ENCODE data around the gene ZNF564.

Gene ZNF564

DNA sequence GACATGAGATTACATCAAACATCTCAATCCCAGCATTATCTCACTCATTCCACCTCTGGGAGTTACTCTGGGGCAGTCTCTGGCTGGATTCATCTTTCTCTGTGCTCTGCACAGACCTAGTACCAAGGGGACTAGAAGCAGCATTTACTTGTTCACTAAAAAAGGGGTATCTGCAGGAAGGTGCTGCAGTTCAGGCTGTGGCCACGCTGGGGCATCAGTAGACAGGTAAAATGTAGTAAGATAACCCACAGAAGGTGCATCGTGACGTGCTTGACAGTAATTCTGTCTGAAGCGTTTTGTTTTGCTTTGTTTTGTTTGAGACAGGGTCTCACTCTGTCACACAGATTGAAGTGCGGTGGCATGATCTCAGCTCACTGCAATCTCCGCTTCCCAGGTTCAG, 29.3 kb downstream of the ZNF564 start (continued):
- no peak for TF ChIP-seq ARNTL (CRISPR knock-in tag; IDR thresholded peaks at IDR 0.05; ENCODE audit: borderline replicate concordance, low read depth)
- TF ChIP-seq, protein P1, sequence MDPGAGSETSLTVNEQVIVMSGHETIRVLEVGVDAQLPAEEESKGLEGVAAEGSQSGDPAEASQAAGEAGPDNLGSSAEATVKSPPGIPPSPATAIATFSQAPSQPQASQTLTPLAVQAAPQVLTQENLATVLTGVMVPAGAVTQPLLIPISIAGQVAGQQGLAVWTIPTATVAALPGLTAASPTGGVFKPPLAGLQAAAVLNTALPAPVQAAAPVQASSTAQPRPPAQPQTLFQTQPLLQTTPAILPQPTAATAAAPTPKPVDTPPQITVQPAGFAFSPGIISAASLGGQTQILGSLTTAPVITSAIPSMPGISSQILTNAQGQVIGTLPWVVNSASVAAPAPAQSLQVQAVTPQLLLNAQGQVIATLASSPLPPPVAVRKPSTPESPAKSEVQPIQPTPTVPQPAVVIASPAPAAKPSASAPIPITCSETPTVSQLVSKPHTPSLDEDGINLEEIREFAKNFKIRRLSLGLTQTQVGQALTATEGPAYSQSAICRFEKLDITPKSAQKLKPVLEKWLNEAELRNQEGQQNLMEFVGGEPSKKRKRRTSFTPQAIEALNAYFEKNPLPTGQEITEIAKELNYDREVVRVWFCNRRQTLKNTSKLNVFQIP (CRISPR knock-in tag; IDR thresholded peaks at IDR 0.05; ENCODE audit: borderline replicate concordance, low read depth), result no peak
- TF ChIP-seq RARB (CRISPR knock-in tag; IDR thresholded peaks at IDR 0.05), result no peak
- no peak for TF ChIP-seq ESRRG (CRISPR knock-in tag; IDR thresholded peaks at IDR 0.05)
- TF ChIP-seq ZNF565 (CRISPR knock-in tag; conservative IDR thresholded peaks at IDR 0.05; ENCODE audit: low read depth), result no peak
- TF ChIP-seq, protein P2, sequence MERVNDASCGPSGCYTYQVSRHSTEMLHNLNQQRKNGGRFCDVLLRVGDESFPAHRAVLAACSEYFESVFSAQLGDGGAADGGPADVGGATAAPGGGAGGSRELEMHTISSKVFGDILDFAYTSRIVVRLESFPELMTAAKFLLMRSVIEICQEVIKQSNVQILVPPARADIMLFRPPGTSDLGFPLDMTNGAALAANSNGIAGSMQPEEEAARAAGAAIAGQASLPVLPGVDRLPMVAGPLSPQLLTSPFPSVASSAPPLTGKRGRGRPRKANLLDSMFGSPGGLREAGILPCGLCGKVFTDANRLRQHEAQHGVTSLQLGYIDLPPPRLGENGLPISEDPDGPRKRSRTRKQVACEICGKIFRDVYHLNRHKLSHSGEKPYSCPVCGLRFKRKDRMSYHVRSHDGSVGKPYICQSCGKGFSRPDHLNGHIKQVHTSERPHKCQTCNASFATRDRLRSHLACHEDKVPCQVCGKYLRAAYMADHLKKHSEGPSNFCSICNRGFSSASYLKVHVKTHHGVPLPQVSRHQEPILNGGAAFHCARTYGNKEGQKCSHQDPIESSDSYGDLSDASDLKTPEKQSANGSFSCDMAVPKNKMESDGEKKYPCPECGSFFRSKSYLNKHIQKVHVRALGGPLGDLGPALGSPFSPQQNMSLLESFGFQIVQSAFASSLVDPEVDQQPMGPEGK (CRISPR knock-in tag; IDR thresholded peaks at IDR 0.05; ENCODE audit: borderline replicate concordance), result no peak
- no peak for TF ChIP-seq TCF4 (CRISPR knock-in tag; IDR thresholded peaks at IDR 0.05; ENCODE audit: borderline replicate concordance)
- TF ChIP-seq ISL1 (CRISPR knock-in tag; IDR thresholded peaks at IDR 0.05), result no peak

DNA sequence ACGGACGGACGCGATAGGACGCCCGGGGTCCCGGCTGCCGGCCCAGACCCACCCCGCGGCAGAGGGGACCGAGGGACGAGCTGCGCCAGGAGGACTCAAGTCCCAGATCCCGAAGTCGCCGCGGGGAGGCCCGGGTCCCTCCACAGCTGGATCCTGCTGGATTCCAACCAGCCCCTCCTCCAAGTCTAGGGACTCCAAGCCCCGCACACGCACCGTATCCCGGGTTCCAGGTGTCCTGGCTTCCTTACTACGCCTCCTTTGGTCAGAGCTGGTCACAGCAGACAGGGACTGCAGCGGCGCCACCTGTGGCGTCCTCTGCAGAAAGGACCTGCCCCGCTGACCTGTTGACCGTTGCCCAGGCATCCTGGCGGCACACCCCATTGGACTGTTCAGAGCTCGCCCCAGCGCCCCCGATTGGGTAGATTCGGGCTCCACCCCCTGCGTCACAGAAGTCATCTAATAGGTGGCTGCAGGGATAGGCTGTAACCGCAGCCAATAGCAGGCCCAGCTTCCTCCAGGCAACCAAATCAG, 37.7 kb downstream of the ZNF564 start:
- TF ChIP-seq ZNF565 (CRISPR knock-in tag; conservative IDR thresholded peaks at IDR 0.05; ENCODE audit: low read depth), result no peak
- TF ChIP-seq PPARA (CRISPR knock-in tag; IDR thresholded peaks at IDR 0.05; ENCODE audit: borderline replicate concordance), result no peak
- TF ChIP-seq, protein P2 (CRISPR knock-in tag; IDR thresholded peaks at IDR 0.05; ENCODE audit: borderline replicate concordance), result no peak
- TF ChIP-seq GLIS3 (CRISPR knock-in tag; IDR thresholded peaks at IDR 0.05), result no peak
- TF ChIP-seq TOX (CRISPR knock-in tag; IDR thresholded peaks at IDR 0.05; ENCODE audit: borderline replicate concordance), result no peak
- no peak for TF ChIP-seq ZFP3 (CRISPR knock-in tag; IDR thresholded peaks at IDR 0.05)
- no peak for TF ChIP-seq OSR1 (CRISPR knock-in tag; IDR thresholded peaks at IDR 0.05)
- TF ChIP-seq, protein P3, sequence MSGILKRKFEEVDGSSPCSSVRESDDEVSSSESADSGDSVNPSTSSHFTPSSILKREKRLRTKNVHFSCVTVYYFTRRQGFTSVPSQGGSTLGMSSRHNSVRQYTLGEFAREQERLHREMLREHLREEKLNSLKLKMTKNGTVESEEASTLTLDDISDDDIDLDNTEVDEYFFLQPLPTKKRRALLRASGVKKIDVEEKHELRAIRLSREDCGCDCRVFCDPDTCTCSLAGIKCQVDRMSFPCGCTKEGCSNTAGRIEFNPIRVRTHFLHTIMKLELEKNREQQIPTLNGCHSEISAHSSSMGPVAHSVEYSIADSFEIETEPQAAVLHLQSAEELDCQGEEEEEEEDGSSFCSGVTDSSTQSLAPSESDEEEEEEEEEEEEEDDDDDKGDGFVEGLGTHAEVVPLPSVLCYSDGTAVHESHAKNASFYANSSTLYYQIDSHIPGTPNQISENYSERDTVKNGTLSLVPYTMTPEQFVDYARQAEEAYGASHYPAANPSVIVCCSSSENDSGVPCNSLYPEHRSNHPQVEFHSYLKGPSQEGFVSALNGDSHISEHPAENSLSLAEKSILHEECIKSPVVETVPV (CRISPR knock-in tag; IDR thresholded peaks at IDR 0.05), result no peak
- no peak for TF ChIP-seq ARNTL (CRISPR knock-in tag; IDR thresholded peaks at IDR 0.05; ENCODE audit: borderline replicate concordance, low read depth)
- TF ChIP-seq RARB (CRISPR knock-in tag; IDR thresholded peaks at IDR 0.05), result no peak
- TF ChIP-seq CSDC2 (CRISPR knock-in tag; IDR thresholded peaks at IDR 0.05), result no peak
- ATAC-seq, result no peak; the same call in 2 of the 3 replicates

DNA sequence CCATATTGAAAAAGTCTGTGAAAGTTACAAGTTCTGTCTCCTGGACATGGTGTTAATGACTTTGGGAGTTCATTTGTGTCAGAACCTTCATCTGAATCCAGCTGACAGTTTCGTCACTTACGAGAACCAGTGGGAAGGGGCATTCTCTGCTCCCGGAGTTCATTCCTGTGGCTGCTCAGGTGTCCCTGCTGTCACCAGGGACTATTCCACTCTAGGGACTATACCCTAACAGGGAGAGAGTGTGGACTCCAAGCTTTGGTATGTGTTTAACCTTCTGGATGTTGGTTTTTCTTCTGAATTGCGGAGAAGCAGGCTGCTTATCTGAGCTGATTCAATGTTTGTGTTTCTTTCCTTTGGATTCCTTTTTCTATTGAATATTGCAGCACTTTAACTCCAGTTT, 54.2 kb downstream of the ZNF564 start:
- TF ChIP-seq ZNF8 (CRISPR knock-in tag; IDR thresholded peaks at IDR 0.05) (no peak), GLIS3 (CRISPR knock-in tag; IDR thresholded peaks at IDR 0.05) (no peak), ZNF565 (CRISPR knock-in tag; conservative IDR thresholded peaks at IDR 0.05; ENCODE audit: low read depth) (no peak), OSR1 (CRISPR knock-in tag; IDR thresholded peaks at IDR 0.05) (no peak), ESRRG (CRISPR knock-in tag; IDR thresholded peaks at IDR 0.05) (no peak), RARB (CRISPR knock-in tag; IDR thresholded peaks at IDR 0.05) (no peak), TCF4 (CRISPR knock-in tag; IDR thresholded peaks at IDR 0.05; ENCODE audit: borderline replicate concordance) (no peak), PPARA (CRISPR knock-in tag; IDR thresholded peaks at IDR 0.05; ENCODE audit: borderline replicate concordance) (no peak), BACH2 (CRISPR knock-in tag; IDR thresholded peaks at IDR 0.05; ENCODE audit: borderline replicate concordance) (no peak), SNAI2 (CRISPR knock-in tag; IDR thresholded peaks at IDR 0.05) (no peak), ZNF70 (CRISPR knock-in tag; IDR thresholded peaks at IDR 0.05) (no peak)
- TF ChIP-seq, protein P3 (CRISPR knock-in tag; IDR thresholded peaks at IDR 0.05), result no peak
- TF ChIP-seq, protein P4, sequence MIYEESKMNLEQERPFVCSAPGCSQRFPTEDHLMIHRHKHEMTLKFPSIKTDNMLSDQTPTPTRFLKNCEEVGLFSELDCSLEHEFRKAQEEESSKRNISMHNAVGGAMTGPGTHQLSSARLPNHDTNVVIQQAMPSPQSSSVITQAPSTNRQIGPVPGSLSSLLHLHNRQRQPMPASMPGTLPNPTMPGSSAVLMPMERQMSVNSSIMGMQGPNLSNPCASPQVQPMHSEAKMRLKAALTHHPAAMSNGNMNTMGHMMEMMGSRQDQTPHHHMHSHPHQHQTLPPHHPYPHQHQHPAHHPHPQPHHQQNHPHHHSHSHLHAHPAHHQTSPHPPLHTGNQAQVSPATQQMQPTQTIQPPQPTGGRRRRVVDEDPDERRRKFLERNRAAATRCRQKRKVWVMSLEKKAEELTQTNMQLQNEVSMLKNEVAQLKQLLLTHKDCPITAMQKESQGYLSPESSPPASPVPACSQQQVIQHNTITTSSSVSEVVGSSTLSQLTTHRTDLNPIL (CRISPR knock-in tag; IDR thresholded peaks at IDR 0.05; ENCODE audit: low read depth), result no peak
- TF ChIP-seq, protein P2 (CRISPR knock-in tag; IDR thresholded peaks at IDR 0.05; ENCODE audit: borderline replicate concordance), result no peak
- ATAC-seq, result no peak
